ENCODE measurements around the gene ABT1. TPM values are rescaled to one million over a fixed set of nuclear protein-coding genes. Genes with fewer than 3 reads are reported as not detected.

Gene ABT1
- total RNA-seq, 4 donors from 2014 or later = 11.0 to 22.1 (median 13.5) TPM

DNA sequence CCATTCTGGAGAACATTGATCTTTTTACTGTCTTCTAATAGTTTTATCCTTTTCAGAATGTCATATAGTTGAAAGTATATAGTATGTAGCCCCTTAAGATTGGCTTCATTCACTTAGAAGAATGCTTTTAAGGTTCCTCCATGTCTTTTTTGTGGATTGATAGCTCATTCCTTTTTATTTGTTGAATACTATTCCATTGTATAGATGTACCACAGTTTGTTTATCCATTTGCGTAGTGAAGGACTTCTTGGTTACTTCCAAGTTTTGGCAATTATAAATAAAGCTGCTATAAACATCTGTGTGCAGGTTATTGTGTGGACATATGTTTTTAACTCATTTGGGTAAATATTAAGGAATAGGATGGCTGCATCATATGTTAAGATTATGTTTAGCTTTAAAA is 27.8 kb downstream of the ABT1 start:
- DNase-seq (ENCODE audit: low spot score) (no peak), ATAC-seq (ENCODE audit: low FRiP score) (no peak)
- TF ChIP-seq, protein P1, sequence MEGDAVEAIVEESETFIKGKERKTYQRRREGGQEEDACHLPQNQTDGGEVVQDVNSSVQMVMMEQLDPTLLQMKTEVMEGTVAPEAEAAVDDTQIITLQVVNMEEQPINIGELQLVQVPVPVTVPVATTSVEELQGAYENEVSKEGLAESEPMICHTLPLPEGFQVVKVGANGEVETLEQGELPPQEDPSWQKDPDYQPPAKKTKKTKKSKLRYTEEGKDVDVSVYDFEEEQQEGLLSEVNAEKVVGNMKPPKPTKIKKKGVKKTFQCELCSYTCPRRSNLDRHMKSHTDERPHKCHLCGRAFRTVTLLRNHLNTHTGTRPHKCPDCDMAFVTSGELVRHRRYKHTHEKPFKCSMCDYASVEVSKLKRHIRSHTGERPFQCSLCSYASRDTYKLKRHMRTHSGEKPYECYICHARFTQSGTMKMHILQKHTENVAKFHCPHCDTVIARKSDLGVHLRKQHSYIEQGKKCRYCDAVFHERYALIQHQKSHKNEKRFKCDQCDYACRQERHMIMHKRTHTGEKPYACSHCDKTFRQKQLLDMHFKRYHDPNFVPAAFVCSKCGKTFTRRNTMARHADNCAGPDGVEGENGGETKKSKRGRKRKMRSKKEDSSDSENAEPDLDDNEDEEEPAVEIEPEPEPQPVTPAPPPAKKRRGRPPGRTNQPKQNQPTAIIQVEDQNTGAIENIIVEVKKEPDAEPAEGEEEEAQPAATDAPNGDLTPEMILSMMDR (IDR thresholded peaks at IDR 0.05) = no peak

DNA sequence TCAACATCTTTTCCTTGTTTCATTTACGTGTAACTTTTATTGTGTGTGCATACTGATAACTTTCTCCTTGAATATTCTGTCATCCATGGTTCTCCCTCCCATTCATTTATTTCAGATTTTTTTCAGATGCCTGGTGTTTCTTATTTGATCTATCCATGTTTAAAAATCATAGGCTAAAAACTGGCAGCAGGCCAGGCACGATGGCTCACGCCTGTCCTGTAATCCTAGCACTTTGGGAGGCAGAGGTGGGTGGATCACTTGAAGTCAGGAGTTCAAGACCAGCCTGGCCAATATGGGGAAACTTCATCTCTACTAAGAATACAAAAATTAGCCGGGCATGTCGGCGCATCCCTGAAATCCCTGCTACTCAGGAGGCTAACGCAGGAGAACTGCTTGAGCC is 31.1 kb downstream of the ABT1 start:
- DNase-seq (ENCODE audit: low spot score) (no peak), ATAC-seq (ENCODE audit: low FRiP score) (no peak)
- TF ChIP-seq, protein P1 (IDR thresholded peaks at IDR 0.05) = no peak

DNA sequence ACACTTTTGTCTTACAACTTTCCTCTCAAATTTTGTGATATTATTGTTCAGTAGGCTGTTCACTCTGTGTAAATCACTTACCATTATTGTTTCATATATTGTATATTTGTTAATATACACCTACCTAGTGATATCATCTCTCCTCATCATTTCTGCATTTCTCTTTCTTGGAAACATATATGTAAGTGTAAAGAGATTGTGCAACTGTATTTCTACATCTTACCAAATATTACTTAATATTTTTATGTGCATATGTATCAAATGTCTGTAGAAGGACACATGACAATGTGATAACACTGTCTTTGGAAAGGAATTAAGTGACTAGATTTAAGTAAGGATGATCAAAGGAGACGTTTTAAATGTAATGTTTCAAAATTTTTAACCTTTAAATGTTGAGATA is 32.6 kb downstream of the ABT1 start:
- DNase-seq (ENCODE audit: low spot score) (no peak), ATAC-seq (ENCODE audit: low FRiP score) (no peak)
- TF ChIP-seq, protein P1 (IDR thresholded peaks at IDR 0.05) = no peak

DNA sequence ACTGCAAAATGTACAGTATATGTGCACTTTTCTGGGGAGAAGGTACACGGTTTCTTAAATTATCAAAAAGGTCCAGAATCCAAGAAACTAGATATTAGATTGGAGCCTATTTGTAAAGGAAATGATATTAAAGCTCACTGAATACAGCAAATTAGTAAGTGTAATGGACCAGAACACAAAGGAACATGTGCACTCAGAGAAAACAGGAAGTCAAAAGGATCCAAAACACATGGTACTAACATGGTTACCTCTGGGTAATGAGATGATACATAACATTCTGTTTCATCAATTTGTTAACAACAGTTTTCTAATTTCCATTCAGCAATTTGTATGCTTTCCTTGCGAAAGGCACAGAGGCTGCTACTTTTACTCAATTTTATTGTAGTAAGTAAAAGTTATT is 44.1 kb downstream of the ABT1 start:
- TF ChIP-seq, protein P1 (IDR thresholded peaks at IDR 0.05) = no peak
- ATAC-seq (ENCODE audit: low FRiP score) = no peak
- no peak for DNase-seq (ENCODE audit: low spot score)

DNA sequence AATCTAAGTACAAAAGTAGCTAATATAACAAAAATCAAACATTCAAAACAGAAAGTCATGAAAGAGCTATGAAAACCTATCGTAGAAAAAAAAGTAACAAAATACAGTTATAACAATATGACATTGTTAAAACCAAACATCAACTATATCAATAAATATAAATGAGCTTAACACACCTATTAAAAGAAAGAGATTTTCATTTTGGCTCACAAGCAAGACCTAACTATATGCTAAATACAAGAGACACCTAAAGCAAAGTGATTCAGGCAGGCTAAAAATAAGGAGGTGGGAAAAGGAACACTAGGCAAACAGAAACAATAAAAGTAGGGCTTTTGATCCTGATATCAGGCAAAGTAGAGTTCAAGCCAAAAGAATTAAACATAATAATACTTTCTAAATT is 49.3 kb downstream of the ABT1 start:
- TF ChIP-seq, protein P1 (IDR thresholded peaks at IDR 0.05) = no peak
- DNase-seq (ENCODE audit: low spot score) (no peak), ATAC-seq (ENCODE audit: low FRiP score) (no peak)

Other genes with a start within 250 kb of the ABT1 start
- 10 to 100 TPM; 15.7 to 39.7 (median 20.5) TPM for gene BTN3A2, start 231.8 kb upstream of the ABT1 start, total RNA-seq
- gene BTN2A2, start 213.8 kb upstream of the ABT1 start, total RNA-seq = 10 to 100 TPM in 1 of 4 donors, 1 to 10 TPM in 3; 6.5 to 14.2 (median 7.4) TPM
- 10 to 100 TPM; 14.4 to 24.6 (median 17.7) TPM for gene BTN3A1, start 194.7 kb upstream of the ABT1 start, total RNA-seq
- 10 to 100 TPM; 12.7 to 27.2 (median 18.0) TPM for gene BTN3A3, start 156.4 kb upstream of the ABT1 start, total RNA-seq
- 10 to 100 TPM; 10.2 to 29.2 (median 15.2) TPM for gene BTN2A1, start 139.0 kb upstream of the ABT1 start, total RNA-seq
- gene BTN1A1, start 96.7 kb upstream of the ABT1 start, total RNA-seq = not detected
- 10 to 100 TPM; 57.5 to 64.1 (median 61.1) TPM for gene HMGN4, start 58.6 kb upstream of the ABT1 start, total RNA-seq
- 10 to 100 TPM in 2 of 4 donors, 1 to 10 TPM in 2; 8.5 to 20.8 (median 11.5) TPM for gene ZNF322, start 62.8 kb downstream of the ABT1 start, total RNA-seq